GM19025 (cell line): ENCODE results near the gene HPDL.
A peak's percentile ranks its signal among the peaks of the same experiment; 100 is the strongest.

ENCODE experiments used
- ATAC-seq: cut with Tn5 transposase; IDR thresholded peaks from one replicate; pipeline ENCODE4 v1.9.1; 2021; ENCODE audit warnings: mild to moderate bottlenecking, low read depth, moderate library complexity; ENCODE audit not compliant: unreplicated experiment

Gene HPDL

GRCh38 chr1:45321444-45321843 is 5.3 kb upstream of the HPDL start:
- no peak for ATAC-seq

DNA sequence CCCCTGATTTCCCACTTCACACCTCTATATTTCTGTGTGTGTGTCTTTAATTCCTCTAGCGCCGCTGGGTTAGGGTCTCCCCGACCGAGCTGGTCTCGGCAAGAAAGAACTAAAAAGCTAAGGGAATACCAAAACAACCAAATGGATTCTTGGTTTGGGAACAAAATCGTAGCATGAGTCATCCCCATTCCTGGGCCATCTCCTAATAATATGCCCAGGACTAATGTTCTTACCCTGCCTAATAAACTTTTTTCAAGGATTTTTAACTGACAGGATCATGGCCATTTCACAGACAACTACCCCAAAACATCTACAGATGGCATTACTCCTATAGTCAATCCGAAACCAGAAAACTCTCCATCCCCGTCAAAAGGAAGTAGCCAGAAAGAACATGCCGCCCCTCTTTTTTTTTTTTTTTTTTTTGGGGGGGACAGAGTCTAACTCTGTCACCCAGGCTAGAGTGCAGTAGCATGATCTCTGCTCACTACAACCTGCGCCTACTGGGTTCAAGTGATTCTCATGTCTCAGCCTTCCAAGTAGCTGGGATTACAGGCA is 4.1 kb upstream of the HPDL start:
- ATAC-seq = no peak

DNA sequence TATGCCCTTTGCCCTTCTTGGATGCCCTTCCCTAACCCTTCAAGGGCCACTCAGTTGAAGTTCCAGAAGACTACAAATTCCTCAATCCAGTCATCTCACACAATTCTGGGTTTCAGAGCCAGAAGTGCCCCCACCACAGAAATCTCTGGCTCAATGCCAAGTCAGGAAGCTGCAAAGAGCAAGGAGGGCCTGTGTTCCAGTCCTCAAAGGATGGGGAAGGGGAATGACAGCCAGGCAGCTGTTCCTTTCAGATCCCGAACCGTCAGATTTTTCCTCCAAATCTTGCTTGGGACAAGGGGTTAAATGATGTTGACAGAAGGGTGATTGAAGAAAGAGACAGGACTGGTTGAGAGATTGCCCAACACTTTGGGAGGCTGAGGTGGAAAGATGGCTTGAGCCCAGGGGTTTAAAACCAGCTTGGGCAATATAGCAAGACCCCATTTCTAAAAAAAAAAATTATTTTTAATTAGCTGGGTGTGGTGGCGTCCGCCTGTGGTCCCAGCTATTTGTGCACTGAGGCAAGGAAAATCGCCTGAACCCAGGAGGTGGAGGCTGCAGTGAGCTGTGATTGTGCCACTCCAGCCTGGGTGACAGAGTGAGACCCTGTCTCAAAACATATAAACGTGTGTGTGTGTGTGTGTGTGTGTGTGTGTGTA is 716 bp upstream of the HPDL start:
- no peak for ATAC-seq

DNA sequence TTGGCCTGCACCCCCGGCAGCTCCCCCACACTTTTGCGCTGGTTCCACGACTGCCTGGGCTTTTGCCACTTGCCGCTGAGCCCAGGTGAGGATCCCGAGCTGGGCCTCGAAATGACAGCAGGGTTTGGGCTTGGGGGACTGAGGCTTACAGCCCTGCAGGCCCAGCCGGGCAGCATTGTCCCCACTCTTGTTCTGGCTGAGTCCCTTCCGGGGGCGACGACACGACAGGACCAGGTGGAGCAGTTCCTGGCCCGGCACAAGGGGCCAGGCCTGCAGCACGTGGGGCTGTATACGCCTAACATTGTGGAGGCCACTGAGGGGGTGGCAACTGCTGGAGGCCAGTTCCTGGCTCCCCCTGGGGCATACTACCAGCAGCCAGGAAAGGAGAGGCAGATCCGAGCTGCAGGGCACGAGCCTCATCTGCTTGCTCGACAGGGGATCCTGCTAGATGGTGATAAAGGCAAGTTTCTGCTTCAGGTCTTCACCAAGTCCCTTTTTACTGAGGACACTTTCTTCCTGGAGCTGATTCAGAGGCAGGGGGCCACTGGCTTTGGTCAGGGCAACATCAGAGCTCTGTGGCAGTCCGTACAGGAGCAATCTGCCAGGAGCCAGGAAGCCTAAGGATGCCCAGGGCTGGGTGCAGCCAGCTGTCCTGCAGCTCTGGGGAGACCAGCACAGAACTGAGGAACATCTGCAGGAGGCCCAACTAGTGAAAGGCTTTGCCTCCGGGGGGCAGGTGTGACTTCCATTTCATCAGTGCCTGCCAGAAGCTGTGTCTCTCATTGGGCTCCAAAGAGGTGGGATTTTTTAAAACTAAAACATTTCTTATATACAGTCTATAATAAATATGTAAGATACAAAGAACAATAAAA is 1.2 kb downstream of the HPDL start:
- no peak for ATAC-seq

DNA sequence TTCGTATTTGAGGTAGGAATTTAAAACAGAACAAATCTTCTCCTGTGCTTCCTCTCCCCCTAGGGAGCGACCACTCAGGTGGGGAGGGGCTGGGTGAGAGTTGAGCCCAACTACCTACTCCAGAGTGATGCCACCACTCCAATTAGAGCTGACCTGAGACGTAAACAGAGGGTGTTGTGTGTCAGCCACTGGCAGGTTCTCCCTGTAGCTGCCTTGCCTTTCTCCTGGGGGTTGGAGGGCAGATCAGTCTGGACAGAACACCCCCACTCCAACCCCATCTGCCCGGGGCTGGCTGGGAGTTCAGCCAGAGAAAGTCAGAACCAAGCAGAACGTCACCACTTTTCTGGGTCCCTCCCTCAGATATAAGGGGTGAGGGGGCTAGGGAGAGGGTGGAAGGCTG is 2.0 kb downstream of the HPDL start:
- ATAC-seq = no peak

DNA sequence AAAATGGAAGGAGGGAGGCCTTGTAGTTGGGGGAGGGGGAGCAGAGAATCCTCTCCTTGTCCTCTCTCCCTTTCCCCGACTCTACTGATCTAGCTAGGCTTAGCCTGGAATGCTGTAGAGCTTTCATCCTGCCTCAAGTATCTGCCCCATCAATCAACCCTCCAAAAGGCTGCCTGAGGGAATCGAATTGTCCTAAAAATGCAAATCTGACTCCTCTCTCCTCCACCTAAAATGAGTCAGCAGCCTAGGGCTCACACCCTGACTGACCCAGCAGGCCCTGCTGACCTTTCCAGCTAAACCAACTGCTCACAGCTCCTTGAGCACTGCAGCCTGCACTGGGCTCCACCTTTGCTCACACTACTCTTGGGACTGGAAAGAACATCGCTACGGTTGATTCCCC is 2.8 kb downstream of the HPDL start:
- ATAC-seq = no peak

DNA sequence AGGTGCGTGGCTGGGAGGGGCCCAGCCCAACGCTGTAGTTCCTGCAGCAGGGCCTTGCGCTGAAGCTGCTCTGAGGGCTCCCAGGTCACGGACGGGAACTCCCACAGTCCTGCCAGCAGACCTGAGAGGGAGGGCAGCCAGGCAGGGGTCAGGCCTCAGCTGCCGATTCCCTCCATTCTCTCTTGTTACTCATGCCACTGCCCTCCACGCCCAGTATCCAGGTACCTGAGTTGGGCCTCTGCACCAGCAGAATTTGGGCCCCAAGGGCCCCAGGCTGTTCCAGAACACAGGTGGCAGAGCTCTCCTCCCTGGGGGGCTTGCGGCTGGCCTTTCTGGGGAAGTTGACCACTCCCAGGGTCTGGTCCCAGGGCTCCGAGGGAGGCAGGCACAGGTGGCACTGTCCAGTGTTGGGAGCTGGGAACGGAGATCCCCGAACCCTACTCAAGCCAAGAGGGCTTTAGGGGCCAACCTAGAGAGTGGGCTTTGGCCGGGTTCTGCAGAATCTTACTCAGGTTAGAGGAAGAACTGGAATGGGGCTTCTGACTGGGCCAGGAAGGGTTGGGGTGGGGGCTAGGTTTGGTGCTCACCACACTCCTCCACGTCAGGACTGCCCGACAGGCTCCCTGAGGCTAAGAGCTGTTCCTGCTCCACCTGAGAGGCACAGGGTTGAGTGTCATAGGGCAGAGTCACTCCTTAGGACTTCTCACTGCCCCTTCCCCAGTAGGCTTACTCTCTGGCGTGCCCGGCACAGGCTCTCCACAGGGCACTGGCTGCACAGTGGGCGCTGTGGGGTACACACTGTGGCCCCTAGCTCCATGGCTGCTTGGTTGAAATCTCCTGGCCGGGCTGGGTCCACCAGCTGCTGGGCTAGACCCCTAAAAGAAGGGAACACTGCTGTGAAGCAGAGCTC is 5.0 kb downstream of the HPDL start:
- no peak for ATAC-seq

GRCh38 chr1:45332346-45332720 is 5.6 kb downstream of the HPDL start:
- ATAC-seq = no peak

- no peak for ATAC-seq
Measured at GRCh38 chr1:45334308-45335245, 7.9 kb downstream of the HPDL start.

DNA sequence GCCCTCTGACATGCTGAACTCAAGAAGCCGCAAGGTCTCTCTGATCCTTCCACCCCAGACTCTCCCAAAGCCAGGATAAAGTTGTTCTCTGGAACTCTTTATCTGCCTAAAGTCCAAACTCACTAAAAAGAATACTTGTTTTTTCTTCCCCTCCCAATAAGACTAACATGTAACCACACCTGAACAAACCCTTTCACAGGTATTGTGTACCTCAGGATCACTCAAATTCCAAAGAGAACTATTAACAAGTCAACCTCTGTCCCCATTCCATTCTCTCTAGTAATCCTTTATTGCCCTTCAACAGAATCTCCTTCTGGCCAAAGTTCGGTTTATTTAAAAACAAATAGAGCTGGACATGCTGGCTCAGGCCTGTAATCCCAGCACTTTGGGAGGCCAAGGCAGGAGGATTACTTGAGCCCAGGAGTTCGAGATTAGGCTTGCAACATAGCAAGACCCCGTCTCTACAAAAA is 9.2 kb downstream of the HPDL start:
- no peak for ATAC-seq

GRCh38 chr1:45337630-45338325 is 11.1 kb downstream of the HPDL start:
- no peak for ATAC-seq

GRCh38 chr1:45339789-45340558 is 13.3 kb downstream of the HPDL start, which contains the start of the genes MUTYH and TOE1:
MUTYH (minus strand) TSS chr1:45340440; CDS start chr1:45334505, 5,935 bp downstream.
TOE1 (plus strand) TSS chr1:45340170; CDS start chr1:45340253, 83 bp downstream.
- peak; percentile 76 for ATAC-seq

DNA sequence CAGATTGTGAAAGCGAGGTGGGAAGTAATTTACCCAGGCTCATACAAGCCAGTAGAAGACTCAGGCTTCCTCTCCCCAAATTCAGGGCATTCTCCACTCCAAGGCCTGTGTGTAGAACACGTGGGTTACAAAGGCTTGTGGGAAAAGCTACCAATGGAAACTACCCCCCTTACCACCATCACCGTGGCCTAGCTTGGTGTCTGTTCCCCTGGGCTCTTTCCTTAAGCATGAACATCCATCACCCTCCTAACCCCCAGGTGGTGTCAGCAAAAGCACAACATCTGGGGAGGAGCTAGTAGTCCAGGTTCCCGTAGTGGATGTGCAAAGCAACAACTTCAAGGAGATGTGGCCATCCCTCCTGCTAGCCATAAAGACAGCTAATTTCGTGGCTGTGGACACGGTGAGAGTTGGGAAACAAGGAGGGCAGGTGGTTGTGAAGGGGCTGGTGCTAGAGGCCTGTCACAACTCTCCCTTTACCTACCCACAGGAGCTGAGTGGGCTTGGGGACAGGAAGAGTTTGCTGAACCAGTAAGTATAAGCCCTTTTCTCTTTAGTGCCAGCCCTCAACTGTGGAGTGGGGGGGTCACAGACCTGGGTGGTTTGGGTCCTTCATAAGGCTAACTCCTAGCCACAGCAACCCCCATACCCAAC is 14.2 kb downstream of the HPDL start:
- ATAC-seq = no peak

DNA sequence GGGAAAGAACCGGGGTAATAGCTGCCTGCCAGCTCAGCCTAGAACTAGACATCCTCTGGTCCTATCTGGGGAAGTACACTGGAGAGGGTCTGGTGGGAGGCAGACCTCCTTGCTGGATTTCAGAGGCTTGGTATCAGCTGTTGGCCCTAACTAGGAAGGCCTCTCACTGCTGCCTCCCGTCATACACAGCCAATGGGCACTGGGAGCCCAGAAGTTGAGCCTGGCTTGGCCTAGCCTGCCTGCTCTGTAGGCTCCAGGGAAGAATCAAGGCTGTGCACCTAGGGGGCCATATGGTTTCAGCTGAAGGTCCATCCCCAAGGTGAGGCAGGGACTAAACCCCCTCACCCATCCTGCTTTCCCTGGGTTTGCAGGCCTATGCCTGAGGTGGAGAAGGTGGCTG is 17.8 kb downstream of the HPDL start:
- ATAC-seq = no peak

GRCh38 chr1:45345014-45345413 is 18.3 kb downstream of the HPDL start:
- ATAC-seq = no peak

GRCh38 chr1:45346473-45346872 is 19.8 kb downstream of the HPDL start:
- no peak for ATAC-seq

GRCh38 chr1:45348020-45348419 is 21.3 kb downstream of the HPDL start:
- no peak for ATAC-seq

- no peak for ATAC-seq
Measured at GRCh38 chr1:45348609-45348965, 21.9 kb downstream of the HPDL start.
